ENCODE measurements around the gene DNLZ.
A peak's percentile ranks its signal among the peaks of the same experiment; 100 is the strongest.

DNLZ gene

DNA sequence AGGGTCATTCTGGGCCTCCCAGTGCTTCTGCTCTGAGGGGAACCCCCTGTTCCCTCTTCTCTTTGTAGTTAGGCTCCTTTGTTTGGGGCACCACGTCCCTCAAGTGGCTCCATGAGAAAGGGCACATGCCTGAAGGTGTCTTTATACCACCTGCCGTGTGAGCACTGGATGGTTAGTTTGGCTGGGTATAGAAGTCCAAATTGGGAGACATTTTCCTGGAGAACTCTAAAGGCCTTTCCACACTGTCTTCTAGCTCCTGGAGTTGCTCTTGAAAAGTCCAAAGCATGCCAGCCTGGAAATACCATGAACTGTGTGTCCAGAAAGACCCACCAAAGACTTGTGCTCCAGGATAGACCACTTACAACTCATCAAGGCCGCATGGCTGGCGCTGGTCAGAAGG is 48.6 kb downstream of the DNLZ start:
- no peak for DNase-seq

- DNase-seq, result no peak
Observed at GRCh38 chr9:136314056-136314416, 49.5 kb downstream of the DNLZ start.

DNA sequence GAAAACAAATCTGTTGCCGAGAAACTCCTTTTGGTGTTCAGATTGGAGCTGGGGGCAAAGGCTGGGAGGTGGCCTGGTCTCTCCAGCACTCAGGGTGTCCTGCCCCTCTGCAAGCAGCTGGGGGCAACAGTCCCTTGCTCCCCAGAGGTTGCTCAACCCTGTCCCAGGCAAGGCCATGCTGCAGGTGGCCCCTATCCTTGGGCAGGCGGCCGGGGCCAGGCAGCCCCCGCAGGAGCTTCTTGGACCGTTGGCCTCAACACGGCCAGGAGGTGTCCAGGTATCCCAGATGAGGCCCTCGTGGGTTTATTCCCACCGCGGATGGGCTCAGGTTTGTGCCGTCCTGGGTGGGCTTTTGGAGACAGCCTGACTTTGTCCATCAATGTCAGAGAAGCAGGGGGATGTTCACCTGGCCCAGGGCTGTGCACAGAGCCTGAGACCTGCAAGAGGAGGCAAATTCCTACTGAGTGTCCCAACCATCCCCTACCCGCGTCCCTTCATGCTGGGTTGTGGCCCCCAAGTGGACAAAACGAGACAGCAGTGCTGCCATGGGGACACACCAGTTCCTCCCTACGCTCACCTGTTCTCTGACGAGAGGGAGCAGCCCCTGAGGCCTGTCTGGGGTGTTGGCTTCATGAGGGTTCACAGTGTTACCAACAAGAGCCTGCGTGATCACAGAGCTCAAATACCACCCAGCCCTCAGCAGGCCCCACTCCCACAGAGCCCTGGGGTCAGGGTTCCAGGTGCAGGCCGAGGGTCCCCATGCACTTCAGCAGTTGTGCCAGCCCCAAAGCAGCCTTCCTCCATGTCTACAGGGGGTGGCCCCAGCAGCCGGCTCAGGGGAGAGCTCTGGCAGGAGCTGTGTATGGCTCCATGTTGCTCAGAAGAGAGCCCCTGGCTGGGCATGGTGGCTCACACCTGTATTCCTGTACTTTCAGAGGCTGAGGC is 50.2 kb downstream of the DNLZ start:
- DNase-seq, result no peak

DNA sequence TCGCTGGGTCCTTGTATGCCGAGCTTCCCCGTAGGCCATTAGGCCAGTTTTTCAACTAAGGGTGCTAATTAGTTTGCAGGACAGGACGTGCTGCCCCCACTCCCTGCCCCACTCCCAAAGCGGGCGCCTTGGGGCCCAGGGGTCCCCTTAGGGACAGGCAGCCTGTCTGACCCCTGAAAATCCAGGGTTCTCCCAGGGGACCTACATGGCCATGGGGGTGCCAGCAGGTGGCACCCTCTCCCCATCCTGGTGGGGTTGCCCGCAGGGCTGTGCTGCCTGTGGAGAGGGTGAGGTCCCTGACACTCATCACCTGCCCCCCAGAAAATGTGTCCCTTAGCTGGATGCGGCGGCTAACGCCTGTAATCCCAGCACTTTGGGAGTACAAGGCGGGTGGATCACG is 51.1 kb downstream of the DNLZ start:
- peak; percentile 39 for DNase-seq

- no peak for DNase-seq
Observed at GRCh38 chr9:136312009-136312375, 51.6 kb downstream of the DNLZ start.

- no peak for DNase-seq
Observed at GRCh38 chr9:136311051-136312008, 52.2 kb downstream of the DNLZ start.

- DNase-seq, result no peak
Observed at GRCh38 chr9:136310273-136311030, 53.1 kb downstream of the DNLZ start.

- no peak for DNase-seq
Observed at GRCh38 chr9:136309806-136310220, 53.7 kb downstream of the DNLZ start.

Data from activated naive CD4-positive, alpha-beta T cell treated with Interleukin-2 at 50 U/mL for 16 hours (primary cell).